ENCODE data around the gene RAB3B.

RAB3B gene

GRCh38 chr1:51937112-51937511, 53.4 kb downstream of the RAB3B start:
- peaks cover 10 to 11% of the 10 kb centered on the region in 2 donors for H3K9me3 ChIP-seq (ENCODE audit: control insufficient read depth in 2 of 2, low read length in 2 of 2)
- no peak overlapping the region for H3K4me3 ChIP-seq (ENCODE audit: low read length in 2 of 2)
- H3K27ac ChIP-seq (ENCODE audit: low read length), result no peak overlapping the region
- no peaks in the 10 kb centered on the region for H3K27me3 ChIP-seq (ENCODE audit: control insufficient read depth in 1 of 2, insufficient read depth in 2 of 2, low read length in 2 of 2)
- no peak overlapping the region for H3K9ac ChIP-seq (ENCODE audit: low read length in 2 of 2)
- no peaks in the 10 kb centered on the region for H3K36me3 ChIP-seq (ENCODE audit: control insufficient read depth in 2 of 2, insufficient read depth in 2 of 2, low read length in 2 of 2)
- H3K4me1 ChIP-seq (ENCODE audit: control insufficient read depth, insufficient read depth, low read length), result no peaks in the 10 kb centered on the region

- Histone ChIP-seq H3K27me3 (ENCODE audit: control insufficient read depth in 1 of 2, insufficient read depth in 2 of 2, low read length in 2 of 2) (no peaks in the 10 kb centered on the region), H3K9ac (ENCODE audit: low read length in 2 of 2) (no peak overlapping the region), H3K27ac (ENCODE audit: low read length) (no peak overlapping the region), H3K9me3 (ENCODE audit: control insufficient read depth in 2 of 2, low read length in 2 of 2) (peaks cover 7 to 8% of the 10 kb centered on the region in 2 donors), H3K4me1 (ENCODE audit: control insufficient read depth, insufficient read depth, low read length) (no peaks in the 10 kb centered on the region), H3K4me3 (ENCODE audit: low read length in 2 of 2) (no peak overlapping the region), H3K36me3 (ENCODE audit: control insufficient read depth in 2 of 2, insufficient read depth in 2 of 2, low read length in 2 of 2) (no peaks in the 10 kb centered on the region)
Measured at GRCh38 chr1:51936531-51936930, 54.0 kb downstream of the RAB3B start.

- Histone ChIP-seq H3K9ac (ENCODE audit: low read length in 2 of 2) (no peak overlapping the region), H3K27ac (ENCODE audit: low read length) (no peak overlapping the region), H3K4me3 (ENCODE audit: low read length in 2 of 2) (no peak overlapping the region), H3K9me3 (ENCODE audit: control insufficient read depth in 2 of 2, low read length in 2 of 2) (no peaks in the 10 kb centered on the region), H3K27me3 (ENCODE audit: control insufficient read depth in 1 of 2, insufficient read depth in 2 of 2, low read length in 2 of 2) (peaks cover 0 to 2% of the 10 kb centered on the region in 2 donors), H3K36me3 (ENCODE audit: control insufficient read depth in 2 of 2, insufficient read depth in 2 of 2, low read length in 2 of 2) (no peaks in the 10 kb centered on the region), H3K4me1 (ENCODE audit: control insufficient read depth, insufficient read depth, low read length) (no peaks in the 10 kb centered on the region)
Measured at GRCh38 chr1:51933344-51933743, 57.2 kb downstream of the RAB3B start.

- Histone ChIP-seq H3K9me3 (ENCODE audit: control insufficient read depth in 2 of 2, low read length in 2 of 2) (no peaks in the 10 kb centered on the region), H3K4me3 (ENCODE audit: low read length in 2 of 2) (no peak overlapping the region), H3K9ac (ENCODE audit: low read length in 2 of 2) (no peak overlapping the region), H3K4me1 (ENCODE audit: control insufficient read depth, insufficient read depth, low read length) (no peaks in the 10 kb centered on the region), H3K27me3 (ENCODE audit: control insufficient read depth in 1 of 2, insufficient read depth in 2 of 2, low read length in 2 of 2) (peaks cover 0 to 2% of the 10 kb centered on the region in 2 donors), H3K27ac (ENCODE audit: low read length) (no peak overlapping the region), H3K36me3 (ENCODE audit: control insufficient read depth in 2 of 2, insufficient read depth in 2 of 2, low read length in 2 of 2) (no peaks in the 10 kb centered on the region)
Measured at GRCh38 chr1:51930329-51930728, 60.2 kb downstream of the RAB3B start.

GRCh38 chr1:51928896-51929295, 61.6 kb downstream of the RAB3B start:
- Histone ChIP-seq H3K9ac (ENCODE audit: low read length in 2 of 2) (no peak overlapping the region), H3K36me3 (ENCODE audit: control insufficient read depth in 2 of 2, insufficient read depth in 2 of 2, low read length in 2 of 2) (no peaks in the 10 kb centered on the region), H3K27ac (ENCODE audit: low read length) (no peak overlapping the region), H3K4me3 (ENCODE audit: low read length in 2 of 2) (no peak overlapping the region), H3K4me1 (ENCODE audit: control insufficient read depth, insufficient read depth, low read length) (no peaks in the 10 kb centered on the region), H3K9me3 (ENCODE audit: control insufficient read depth in 2 of 2, low read length in 2 of 2) (no peaks in the 10 kb centered on the region), H3K27me3 (ENCODE audit: control insufficient read depth in 1 of 2, insufficient read depth in 2 of 2, low read length in 2 of 2) (peaks cover 0 to 4% of the 10 kb centered on the region in 2 donors)

- Histone ChIP-seq H3K9ac (ENCODE audit: low read length in 2 of 2) (no peak overlapping the region), H3K4me1 (ENCODE audit: control insufficient read depth, insufficient read depth, low read length) (no peaks in the 10 kb centered on the region), H3K27me3 (ENCODE audit: control insufficient read depth in 1 of 2, insufficient read depth in 2 of 2, low read length in 2 of 2) (peaks cover 0 to 4% of the 10 kb centered on the region in 2 donors), H3K36me3 (ENCODE audit: control insufficient read depth in 2 of 2, insufficient read depth in 2 of 2, low read length in 2 of 2) (no peaks in the 10 kb centered on the region), H3K27ac (ENCODE audit: low read length) (no peak overlapping the region), H3K9me3 (ENCODE audit: control insufficient read depth in 2 of 2, low read length in 2 of 2) (no peaks in the 10 kb centered on the region), H3K4me3 (ENCODE audit: low read length in 2 of 2) (no peak overlapping the region)
Measured at GRCh38 chr1:51927029-51927428, 63.5 kb downstream of the RAB3B start.

GRCh38 chr1:51926171-51926812, 64.2 kb downstream of the RAB3B start:
- Histone ChIP-seq H3K4me1 (ENCODE audit: control insufficient read depth, insufficient read depth, low read length) (no peaks in the 10 kb centered on the region), H3K4me3 (ENCODE audit: low read length in 2 of 2) (no peak overlapping the region), H3K9ac (ENCODE audit: low read length in 2 of 2) (no peak overlapping the region), H3K9me3 (ENCODE audit: control insufficient read depth in 2 of 2, low read length in 2 of 2) (no peaks in the 10 kb centered on the region), H3K27me3 (ENCODE audit: control insufficient read depth in 1 of 2, insufficient read depth in 2 of 2, low read length in 2 of 2) (peaks cover 0 to 4% of the 10 kb centered on the region in 2 donors), H3K36me3 (ENCODE audit: control insufficient read depth in 2 of 2, insufficient read depth in 2 of 2, low read length in 2 of 2) (no peaks in the 10 kb centered on the region), H3K27ac (ENCODE audit: low read length) (no peak overlapping the region)

- Histone ChIP-seq H3K27ac (ENCODE audit: low read length) (no peak overlapping the region), H3K27me3 (ENCODE audit: control insufficient read depth in 1 of 2, insufficient read depth in 2 of 2, low read length in 2 of 2) (peaks cover 0 to 8% of the 10 kb centered on the region in 2 donors), H3K9ac (ENCODE audit: low read length in 2 of 2) (no peak overlapping the region)
Measured at GRCh38 chr1:51924455-51924854, 66.0 kb downstream of the RAB3B start.

GRCh38 chr1:51922040-51922439, 68.5 kb downstream of the RAB3B start:
- Histone ChIP-seq H3K27me3 (ENCODE audit: control insufficient read depth in 1 of 2, insufficient read depth in 2 of 2, low read length in 2 of 2) (peaks cover 3 to 12% of the 10 kb centered on the region in 2 donors), H3K36me3 (ENCODE audit: control insufficient read depth in 2 of 2, insufficient read depth in 2 of 2, low read length in 2 of 2) (no peaks in the 10 kb centered on the region), H3K9me3 (ENCODE audit: control insufficient read depth in 2 of 2, low read length in 2 of 2) (no peaks in the 10 kb centered on the region), H3K4me3 (ENCODE audit: low read length in 2 of 2) (no peak overlapping the region), H3K27ac (ENCODE audit: low read length) (no peak overlapping the region), H3K4me1 (ENCODE audit: control insufficient read depth, insufficient read depth, low read length) (no peaks in the 10 kb centered on the region), H3K9ac (ENCODE audit: low read length in 2 of 2) (no peak overlapping the region)

More at GRCh38 chr1:51924455-51924854, 66.0 kb downstream of the RAB3B start:
- no peaks in the 10 kb centered on the region for H3K4me1 ChIP-seq (ENCODE audit: control insufficient read depth, insufficient read depth, low read length)
- H3K4me3 ChIP-seq (ENCODE audit: low read length in 2 of 2), result no peak overlapping the region
- no peaks in the 10 kb centered on the region for H3K36me3 ChIP-seq (ENCODE audit: control insufficient read depth in 2 of 2, insufficient read depth in 2 of 2, low read length in 2 of 2)
- H3K9me3 ChIP-seq (ENCODE audit: control insufficient read depth in 2 of 2, low read length in 2 of 2), result no peaks in the 10 kb centered on the region

GRCh38 chr1:51920130-51920529, 70.4 kb downstream of the RAB3B start:
- peaks cover 3 to 14% of the 10 kb centered on the region in 2 donors for H3K27me3 ChIP-seq (ENCODE audit: control insufficient read depth in 1 of 2, insufficient read depth in 2 of 2, low read length in 2 of 2)

GRCh38 chr1:51919684-51920083, 70.8 kb downstream of the RAB3B start:
- H3K36me3 ChIP-seq (ENCODE audit: control insufficient read depth in 2 of 2, insufficient read depth in 2 of 2, low read length in 2 of 2), result no peaks in the 10 kb centered on the region
- H3K27ac ChIP-seq (ENCODE audit: low read length), result no peak overlapping the region
- H3K27me3 ChIP-seq (ENCODE audit: control insufficient read depth in 1 of 2, insufficient read depth in 2 of 2, low read length in 2 of 2), result peaks cover 3 to 14% of the 10 kb centered on the region in 2 donors
- H3K9ac ChIP-seq (ENCODE audit: low read length in 2 of 2), result no peak overlapping the region
- H3K4me3 ChIP-seq (ENCODE audit: low read length in 2 of 2), result no peak overlapping the region
- no peaks in the 10 kb centered on the region for H3K9me3 ChIP-seq (ENCODE audit: control insufficient read depth in 2 of 2, low read length in 2 of 2)
- H3K4me1 ChIP-seq (ENCODE audit: control insufficient read depth, insufficient read depth, low read length), result no peaks in the 10 kb centered on the region

More at GRCh38 chr1:51920130-51920529, 70.4 kb downstream of the RAB3B start:
- H3K4me1 ChIP-seq (ENCODE audit: control insufficient read depth, insufficient read depth, low read length), result no peaks in the 10 kb centered on the region
- H3K4me3 ChIP-seq (ENCODE audit: low read length in 2 of 2), result no peak overlapping the region
- no peaks in the 10 kb centered on the region for H3K9me3 ChIP-seq (ENCODE audit: control insufficient read depth in 2 of 2, low read length in 2 of 2)
- no peak overlapping the region for H3K9ac ChIP-seq (ENCODE audit: low read length in 2 of 2)
- no peak overlapping the region for H3K27ac ChIP-seq (ENCODE audit: low read length)
- H3K36me3 ChIP-seq (ENCODE audit: control insufficient read depth in 2 of 2, insufficient read depth in 2 of 2, low read length in 2 of 2), result no peaks in the 10 kb centered on the region

All from stomach smooth muscle (tissue), 2 donors.